Measurements from ENCODE around the gene PSAP.

Gene PSAP

DNA sequence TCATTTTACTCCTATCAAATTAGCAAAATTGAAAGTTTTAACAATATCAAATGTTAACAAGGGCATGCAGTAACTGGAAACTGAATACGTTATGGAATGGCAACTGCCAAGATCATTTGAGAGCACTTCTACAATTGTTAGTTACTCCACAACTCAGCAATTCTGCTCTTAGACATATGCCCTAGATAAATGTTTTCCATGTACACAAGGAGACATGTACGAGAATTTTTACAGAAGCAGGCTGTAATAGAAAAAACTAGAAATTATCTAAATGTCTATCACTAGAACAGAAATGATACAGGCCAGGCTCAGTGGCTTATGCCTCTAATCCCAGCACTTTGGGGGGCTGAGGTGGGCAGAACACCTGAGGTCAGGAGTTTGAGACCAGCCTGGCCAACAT, 7.0 kb downstream of the PSAP start:
- DNase-seq, result peak; percentile 10

DNA sequence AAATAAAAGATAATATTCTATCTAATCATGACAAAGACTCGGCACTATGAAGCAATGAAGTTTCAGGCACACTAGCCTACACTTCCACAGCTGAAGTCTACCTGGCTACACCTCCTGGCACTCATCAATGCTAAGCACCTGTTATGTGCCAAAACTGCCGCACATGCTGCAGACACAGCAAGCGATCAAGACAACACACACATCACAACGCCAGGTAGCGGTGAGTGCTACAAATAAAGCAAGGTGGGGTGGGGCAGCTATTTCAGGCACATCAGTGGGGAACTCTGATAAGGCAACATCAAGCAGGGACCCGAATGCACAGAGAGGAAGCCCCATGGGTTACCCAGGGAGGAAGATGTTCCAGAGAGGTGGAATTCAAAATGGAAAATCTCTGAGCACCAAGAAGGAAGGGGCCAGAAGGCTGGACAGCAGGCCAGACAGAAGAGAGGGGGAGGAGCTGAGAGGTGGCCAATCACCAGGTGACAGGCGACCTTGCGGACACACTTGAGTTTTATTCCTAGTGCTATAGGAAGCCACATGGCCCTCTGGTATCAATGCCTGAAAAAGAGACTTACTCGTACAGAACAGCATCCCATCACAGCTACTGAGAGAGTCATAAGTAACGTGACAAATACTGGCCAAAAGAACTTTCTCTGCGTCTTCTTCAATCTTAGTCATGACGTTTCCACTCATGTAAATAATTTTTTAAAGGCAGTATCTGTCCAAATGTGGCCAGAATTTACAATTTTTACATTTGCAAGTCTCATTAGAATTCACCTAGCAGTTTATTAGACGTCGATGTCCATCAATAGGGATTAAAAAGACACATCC, 8.0 kb downstream of the PSAP start:
- no peak for DNase-seq

DNA sequence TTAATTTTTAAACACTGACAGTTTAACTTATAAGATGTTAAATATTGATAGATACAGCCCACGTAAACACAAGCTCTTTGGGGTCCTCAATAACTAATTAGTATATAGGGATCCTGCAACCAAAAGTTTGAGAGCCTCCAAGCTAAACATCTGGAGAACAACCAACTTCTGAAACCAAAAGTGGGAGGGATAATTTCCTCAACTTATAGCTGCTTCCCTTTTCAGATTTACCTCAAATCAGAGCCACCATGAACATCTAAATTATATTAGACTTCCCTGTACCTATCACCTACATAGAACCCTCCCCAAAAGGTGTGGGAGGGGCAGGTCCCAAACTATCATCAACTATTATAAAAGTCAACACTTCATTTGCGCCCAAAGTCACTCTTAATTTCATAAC, 8.6 kb downstream of the PSAP start:
- DNase-seq, result no peak

DNA sequence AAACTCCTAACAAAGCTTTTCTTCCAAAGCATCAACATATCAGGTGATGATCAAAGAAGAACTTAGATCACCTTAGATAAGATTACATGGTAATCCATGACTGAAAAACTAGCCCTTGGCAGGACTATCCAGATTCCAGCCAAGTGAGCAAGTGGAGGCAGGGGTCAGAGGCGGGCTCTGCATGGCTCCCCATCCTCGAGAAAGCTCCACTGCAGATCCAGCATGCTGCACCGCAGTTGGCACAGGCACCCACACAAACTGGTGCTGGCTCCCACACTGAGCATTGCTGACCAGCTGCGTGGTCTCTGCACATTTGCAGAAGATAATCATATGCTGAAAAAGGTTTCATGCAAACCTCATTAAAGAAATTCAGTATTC, 10.1 kb downstream of the PSAP start:
- no peak for DNase-seq

DNA sequence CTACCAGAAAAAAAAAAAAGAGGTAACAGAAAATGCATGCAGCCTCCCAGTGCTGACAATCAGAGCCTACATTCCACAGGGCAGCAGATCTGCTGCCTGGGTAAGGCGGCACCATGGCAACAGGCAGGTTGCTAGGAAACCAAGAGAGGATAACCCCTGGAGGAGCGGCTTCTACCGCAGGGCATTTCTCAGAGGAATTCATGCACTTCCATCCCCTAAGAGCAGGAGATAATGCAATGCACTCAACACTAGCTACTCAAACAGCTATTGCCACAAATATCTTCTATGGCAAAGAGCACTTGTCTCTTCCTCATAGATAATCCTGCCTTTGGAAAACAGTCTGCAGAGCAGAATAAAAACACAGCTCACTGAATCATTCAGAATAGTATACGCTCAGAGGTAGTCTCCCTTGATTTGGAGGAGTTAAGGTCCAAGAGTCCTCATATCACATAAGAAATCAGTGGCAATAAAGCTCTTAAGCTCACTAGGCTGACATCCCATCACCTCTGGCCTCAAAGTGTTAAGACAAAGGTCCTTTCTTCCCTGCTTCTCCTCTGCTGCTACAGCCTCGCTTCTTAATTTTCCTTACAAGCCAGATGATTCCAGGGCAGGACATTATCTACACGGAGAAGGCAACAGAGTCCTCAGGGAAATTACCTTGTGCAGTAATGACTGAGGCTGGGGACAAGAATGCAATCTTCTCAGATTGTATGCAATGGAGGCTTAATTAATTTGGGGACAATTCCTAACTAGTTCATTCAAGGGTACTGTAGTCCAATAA, 10.7 kb downstream of the PSAP start:
- no peak for DNase-seq

DNA sequence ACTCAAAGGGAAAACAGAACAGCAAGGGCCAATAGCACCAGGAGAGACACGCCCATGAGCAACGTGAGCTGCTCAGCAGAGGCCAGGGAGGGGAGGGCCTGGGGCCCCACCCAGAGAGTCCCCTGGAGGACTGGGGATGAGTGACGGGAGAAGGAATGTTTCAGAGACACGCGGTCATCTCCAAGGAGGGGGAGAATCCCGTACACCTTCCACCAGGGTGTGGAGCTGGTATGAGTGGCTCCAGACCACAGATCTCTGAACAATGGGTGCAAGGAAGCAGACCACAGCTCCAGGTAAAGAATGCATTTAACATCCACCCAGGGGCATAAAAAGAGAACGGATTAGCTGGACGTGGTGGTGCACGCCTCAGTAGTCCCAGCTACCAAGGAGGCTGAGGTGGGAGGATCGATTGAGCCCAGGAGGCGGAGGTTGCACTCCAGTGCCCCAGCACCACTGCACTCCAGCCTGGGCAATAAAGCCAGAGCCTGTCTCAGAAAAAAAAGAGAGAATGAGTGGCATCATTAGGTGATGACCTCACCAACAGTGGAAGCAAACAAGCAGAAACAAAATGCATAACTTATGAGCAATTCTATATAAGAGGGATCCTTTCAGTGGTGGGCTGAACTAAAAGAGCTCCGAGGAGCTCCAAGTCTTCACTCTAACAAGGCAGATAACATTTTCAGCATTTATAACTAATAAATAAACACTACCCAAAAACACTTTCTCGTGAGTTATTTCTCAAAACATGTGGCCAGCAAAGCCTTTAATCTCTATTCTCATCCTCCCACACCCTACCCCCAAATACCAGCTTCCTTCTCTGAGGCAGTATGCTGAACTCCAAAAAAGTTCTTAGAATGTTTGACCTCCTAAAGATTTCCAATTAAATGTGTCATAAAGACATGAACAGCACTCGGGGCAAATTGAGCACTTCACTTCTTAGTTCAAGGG, 12.5 kb downstream of the PSAP start:
- DNase-seq, result no peak

DNA sequence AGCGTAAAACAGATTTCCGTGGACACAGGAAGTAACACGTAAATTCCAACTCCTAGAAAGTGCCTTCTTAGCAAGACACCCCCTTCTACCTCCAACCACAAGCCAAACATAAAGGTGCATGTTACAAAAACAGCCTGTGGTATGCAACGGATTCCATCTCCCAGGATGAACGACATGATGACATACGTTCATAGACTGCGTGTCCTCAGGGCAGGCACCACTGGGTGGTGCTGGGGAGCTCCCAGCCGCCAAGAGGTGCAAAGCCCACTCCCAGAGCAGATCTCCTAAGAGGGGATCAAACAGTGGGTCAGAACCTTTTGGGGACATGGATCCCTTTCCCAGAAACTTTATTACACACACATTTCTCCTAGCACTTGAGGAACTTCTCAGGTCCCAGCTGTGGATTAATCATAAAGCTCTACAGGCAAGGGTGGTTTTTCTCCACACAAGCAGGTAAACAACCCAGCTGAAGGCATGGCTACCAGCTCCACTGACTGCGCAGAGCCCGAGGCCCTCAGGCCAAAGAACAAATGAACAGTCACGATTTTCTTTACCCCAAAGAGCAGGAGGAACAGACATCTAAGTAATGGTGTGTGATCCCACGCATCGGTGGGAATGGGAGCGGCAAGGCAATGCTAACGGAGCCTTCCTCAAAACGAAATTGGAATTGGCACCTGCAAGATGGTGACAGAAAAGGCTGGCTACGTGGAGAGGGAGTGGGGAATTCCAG, 13.8 kb downstream of the PSAP start:
- DNase-seq, result no peak

DNA sequence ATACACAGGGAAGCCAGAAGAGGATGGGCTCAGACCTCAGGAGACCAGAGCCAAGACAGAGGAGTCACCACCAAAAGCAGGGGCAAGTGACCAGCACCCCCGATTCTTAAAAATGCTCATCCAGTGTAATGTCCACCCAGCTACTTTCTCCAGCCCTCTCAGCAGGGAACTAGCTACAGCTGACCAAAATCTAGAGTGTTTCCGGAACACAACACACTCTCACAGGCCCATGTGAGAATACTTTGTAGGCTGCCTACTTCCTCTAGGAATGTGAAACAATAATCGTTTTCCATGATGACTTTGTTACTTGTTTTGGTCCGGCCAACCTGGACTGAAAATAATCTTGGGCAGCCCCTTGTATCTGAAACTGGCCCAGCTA, 14.5 kb downstream of the PSAP start:
- no peak for DNase-seq

DNA sequence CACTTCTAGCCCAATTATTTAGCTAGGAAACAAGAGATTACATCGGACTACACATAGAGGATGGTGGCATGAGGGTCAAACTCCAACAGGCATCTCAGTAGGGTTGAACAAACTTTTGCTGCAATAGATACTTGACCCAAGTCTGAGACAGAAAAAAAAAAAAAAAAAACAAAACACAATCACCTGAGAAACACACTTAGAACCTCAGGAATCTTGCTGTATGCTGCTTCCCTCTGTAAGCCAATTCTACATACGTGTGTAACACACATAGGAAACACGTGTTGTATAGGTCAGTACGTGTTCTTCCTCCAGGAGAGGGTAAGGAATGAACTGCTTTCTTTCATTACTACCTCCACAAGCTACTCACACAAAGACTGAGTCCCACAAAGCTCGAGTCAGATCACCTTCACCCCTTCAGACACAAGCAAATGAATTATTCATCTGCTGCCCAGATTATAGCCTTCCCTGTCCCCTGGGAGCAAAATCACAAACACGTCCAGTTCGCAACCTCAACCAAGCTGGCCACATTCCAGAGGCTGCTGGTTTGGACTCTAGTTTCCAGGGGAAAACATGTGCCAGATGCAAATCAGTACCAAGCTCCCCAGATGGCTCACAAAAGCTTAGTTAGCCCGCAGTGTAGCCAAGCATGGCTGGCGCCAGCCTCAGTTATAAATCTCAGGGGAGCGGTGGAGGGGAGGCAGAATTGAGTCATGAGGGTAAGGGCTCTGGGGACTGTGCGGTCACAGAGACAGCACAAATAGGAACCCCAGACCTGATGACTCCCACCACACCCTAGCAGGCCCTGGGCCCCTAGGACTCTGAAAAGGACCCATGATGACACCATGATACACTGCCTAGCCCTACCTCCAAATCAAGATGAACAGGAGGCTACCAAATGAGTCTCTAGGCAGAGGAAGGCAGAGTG, 15.1 kb downstream of the PSAP start:
- no peak for DNase-seq

DNA sequence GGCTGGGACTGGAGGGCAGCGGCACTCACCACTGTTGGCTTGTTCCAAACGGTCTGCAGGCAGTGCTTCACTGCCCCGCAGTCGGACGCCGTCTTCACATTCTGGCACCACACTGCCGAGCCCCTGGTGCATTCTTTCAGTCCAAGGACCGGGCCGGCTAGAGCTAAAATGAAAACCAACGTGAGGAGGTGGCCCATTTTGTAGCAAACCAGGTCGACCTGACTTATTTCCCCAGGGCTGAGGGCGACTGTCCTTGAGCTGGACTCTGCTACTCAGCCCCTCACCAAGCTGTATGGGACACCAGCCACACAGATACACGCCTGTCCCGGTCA, 16.7 kb downstream of the PSAP start:
- DNase-seq, result no peak

DNA sequence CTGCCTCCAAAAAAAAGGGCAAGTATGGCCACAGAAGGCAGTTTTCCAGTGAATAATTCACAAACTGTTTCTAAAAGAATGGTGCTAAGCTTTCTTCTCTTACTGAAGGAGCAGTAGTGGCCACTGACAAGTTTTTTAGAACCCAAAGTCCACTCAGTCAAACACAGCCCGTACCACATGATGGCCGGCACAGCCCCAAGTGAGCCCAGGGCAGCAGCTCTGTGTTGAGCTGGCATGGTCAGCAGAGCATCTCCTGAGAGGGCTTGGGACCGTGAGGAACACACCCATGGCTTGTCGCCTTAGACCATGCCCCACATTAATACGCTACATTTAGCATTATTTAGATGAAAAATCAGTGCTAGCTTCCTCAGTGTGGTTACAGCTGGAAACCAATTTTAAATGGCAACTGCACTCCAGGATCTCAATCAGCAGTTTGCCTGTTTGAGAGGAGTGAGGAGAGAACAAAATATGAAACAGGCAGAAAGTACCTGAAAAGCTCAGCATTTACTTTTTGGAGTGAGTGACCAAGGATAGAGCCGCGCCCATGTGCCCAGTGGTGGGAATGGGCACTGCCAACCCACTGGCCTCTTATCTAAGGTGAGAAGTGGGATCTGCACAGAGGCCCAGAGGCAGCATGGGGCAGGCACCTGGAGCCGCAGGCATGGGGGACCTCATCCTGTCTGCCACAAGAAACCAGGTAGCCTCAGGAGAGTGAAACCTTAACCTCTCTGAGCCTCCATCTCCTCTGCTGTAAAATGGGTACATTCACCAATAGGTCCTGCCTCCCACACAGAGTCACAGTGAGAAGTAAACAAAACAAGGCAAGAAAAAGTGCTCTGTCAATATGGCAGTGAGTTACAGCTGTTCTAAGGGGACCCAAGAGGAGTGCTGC, 17.4 kb downstream of the PSAP start:
- no peak for DNase-seq

DNA sequence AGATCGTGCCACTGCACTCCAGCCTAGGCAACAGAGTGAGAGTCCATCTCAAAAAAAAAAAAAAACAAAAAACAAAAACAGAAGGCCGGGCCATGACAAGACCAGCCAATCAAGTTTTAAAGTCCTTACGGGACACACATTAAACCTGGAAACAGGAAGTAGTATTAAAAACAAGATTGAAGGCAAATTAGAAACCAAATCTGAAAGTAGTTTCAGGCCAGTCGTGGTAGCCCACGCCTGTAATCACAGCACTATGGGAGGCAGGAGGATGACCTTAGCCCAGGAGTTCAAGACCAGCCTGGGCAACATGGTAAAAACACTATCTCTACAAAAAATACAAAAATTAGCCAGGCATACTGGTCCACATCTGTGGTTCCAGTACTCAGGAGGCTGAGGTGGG, 18.1 kb downstream of the PSAP start:
- peak; percentile 34 for DNase-seq

DNA sequence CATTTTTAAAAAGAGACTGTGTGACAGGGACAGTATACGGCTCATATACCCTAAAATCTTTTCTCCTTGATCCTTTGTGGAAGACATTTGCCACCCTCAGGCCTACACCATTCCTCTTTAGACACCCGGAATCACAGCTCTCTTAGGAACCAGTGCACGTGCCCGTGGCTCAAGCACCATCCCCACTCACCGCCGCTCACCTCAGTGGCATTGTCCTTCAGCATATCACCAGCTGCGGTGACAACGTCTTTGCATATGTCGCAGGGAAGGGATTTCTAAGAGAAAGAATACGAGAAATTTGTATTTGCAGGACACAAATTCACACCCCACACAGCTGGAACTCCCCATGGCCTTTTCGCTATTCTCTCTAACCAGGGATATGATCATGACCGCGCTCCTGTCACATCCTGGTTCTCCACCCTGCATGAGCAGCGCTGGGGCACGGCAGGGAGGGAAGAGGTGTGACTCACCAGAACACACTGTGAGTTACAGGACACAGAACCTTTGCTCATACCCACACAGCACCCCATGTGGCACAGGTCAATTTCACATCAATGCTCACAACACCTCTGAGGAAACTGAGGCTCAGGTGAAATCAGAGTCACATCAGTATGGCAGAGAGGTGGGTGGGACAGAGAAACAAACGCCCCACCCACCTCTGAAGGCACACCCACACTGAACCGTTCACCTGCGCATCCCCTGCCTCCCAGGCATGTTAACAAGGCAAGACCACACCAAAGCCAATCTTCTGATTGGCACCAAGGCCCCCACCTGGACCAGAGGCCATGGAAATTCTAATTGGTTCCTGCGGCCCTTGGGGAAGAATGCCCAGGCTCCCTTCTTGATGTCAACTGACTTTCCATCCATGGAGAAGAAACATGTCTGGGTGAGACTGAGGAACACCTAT, 19.2 kb downstream of the PSAP start:
- DNase-seq, result no peak

DNA sequence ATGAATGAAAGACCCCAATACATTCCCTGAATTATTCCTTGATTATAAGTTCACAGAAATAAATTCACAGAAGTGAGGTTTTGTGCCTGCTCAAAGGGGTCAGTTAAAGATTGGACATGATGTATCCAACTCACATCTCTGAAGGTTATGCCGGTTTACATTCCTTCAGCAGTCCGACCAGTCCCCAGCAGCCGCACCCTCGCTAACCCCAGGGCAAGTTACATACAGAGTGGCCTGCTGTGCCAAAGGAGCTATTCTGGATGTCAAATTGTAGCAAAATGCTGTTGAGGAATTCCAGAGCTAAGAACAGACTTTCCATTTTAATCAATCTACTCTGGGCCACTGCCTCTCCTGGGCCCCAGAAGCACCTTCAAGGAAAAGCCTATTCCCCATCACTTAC, 20.3 kb downstream of the PSAP start:
- no peak for DNase-seq

DNA sequence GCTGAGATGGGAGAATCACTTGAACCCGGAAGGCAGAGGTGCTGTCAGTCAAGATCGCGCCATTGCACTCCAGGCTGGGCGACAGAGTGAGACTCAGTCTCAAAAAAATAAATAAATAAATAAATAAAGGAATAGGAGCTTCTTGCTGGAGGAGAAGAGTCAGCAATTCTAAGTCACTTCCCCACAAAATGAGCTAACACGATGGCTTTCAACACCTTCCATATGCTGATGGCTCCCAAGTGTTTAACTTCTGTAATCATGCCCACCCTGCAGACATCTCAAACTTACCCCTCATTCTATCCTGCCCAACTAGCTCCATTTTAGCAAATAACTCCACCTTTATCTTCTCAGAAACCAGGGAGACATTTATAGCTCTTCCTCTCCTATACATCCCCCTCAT, 21.2 kb downstream of the PSAP start:
- no peak for DNase-seq

DNA sequence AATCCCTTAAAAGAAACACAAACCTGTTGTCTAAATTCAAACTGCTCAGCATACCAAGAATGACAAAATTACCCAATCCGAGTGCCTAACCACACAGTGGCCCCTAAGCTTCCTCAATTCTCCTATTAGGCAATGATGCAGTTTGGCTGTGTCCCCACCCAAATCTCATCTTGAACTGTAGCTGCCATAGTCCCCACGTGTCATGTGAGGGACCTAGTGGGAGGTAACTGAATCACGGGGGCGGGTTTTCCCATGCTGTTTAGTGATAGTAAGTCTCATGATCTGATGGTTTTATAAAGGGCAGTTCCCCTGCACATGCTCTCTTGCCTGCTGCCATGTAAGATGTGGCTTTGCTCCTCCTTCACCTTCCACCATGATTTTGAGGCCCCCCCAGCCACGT, 21.9 kb downstream of the PSAP start:
- no peak for DNase-seq

DNA sequence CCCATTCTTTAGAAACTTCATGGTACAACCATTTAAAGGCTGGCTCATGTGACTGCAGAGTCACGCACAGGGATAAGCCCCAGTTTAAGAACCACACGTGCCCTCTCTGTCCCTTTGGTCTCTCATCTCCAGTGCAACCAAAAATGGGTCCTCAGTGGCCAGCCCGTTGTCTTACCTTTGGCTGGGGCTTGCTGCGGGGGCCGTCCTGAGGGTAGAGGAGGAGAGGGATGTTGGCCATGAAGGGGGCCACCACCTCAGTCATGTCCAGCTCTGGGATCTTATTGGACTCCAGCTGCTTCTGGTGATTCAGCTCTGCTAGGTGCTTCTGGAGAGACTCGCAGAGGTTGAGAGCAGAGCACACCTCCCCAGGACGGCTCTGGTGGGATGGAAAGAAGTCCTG, 22.3 kb downstream of the PSAP start:
- no peak for DNase-seq

DNA sequence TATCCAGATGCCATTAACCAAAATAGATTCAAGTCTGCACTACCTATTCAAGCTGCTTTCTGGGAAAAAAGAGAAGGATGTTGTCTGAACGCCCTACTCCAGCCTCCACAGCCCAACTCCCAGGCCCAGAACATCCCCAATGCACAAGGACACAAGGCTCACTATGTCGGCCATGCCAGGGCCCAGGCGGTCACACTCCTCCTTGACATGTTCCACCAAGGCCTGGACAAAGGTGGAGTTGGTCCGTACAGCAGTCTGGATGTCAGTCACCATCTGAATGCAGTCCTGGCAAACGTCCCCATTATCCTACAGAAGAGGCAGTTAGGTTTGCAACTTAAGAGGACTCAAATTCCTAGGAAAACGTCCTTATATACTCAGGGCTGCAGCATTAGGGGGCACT, 23.2 kb downstream of the PSAP start:
- no peak for DNase-seq

DNA sequence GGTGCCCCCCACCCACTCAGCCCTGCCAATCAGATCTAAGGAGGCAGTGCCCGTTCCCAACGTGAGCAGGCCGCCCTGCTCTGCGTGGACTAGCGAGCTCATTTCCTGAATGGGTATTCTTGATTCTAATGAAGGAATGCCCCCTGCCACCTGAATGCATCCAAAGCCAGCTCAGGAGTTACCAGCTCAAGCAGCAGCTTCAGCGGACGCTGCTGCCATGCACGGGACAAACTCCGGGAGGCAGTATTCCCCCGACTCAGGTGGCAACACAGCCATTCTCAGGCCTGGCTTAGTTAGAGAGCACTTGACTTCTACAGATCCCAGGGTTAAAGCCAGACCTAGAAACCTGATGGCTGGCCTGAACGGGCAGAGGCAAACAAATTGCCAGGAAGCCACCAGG, 25.8 kb downstream of the PSAP start:
- no peak for DNase-seq

DNA sequence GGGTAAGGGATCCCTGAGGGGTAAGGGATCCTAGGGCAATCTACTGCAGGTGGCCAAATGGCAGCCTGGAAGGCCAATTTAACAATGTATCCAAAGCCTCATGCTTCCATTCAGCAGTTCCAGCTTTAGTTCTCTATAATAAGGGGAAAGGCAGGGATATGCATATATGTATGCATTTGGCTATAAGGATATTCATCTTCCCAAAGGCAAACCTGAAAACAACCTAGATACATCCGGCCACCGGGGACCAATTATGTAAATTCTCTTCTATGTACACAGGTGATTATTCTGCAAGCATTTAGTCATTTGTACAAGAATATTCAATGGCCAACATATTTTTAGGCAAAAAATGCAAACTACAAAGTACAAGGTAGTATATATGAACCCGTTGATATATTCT, 26.7 kb downstream of the PSAP start:
- DNase-seq, result no peak
